HEK293 (cell line): Measurements from ENCODE around the gene TRAK1.

Experiments used
- CTCF ChIA-PET: fragments of 350-600 bp; formaldehyde crosslinking; extraction: SDS; loops from one replicate; lab custom pipeline; 2021; ENCODE audit warnings: antibody characterized with exemption; lab: Yijun Ruan, JAX
- POLR2A ChIA-PET: fragments of 300-600 bp; formaldehyde crosslinking; extraction: SDS; loops from one replicate; lab custom pipeline; 2020; ENCODE audit warnings: antibody characterized with exemption, inconsistent platforms; lab: Yijun Ruan, JAX
- H3K27ac ChIP-seq: fragments of 200-500 bp; sonication (Bioruptor generic); 2 replicates; pipeline ENCODE4 v1.5.1; 2014; ENCODE audit warnings: low read depth, low read length, control low read depth, inconsistent platforms; ENCODE audit errors: extremely low read depth
- H3K36me3 ChIP-seq, 2 experiments: fragments of 200-500 bp in 1 of 2; sonication (Bioruptor generic) in 1 of 2; 1 replicate in 1 of 2; 2 replicates in 1 of 2; pipeline ENCODE4 v1.5.1; 2014 to 2017; ENCODE audit warnings: inconsistent platforms in 2 of 2, low read length in 2 of 2; ENCODE audit not compliant: control insufficient read depth in 2 of 2, insufficient read depth in 1 of 2
- H3K4me1 ChIP-seq: fragments of 200-500 bp; sonication (Bioruptor generic); 2 replicates; pipeline ENCODE4 v1.5.1; 2014; ENCODE audit warnings: mild to moderate bottlenecking, low read length, inconsistent platforms; ENCODE audit not compliant: control insufficient read depth, insufficient read depth
- H3K4me3 ChIP-seq: 2 replicates; pipeline ENCODE4 v1.5.1; 2011; ENCODE audit warnings: low read depth, mild to moderate bottlenecking, control low read depth, low read length, moderate library complexity
- H3K9me3 ChIP-seq: fragments of 200-500 bp; sonication (Bioruptor generic); 2 replicates; pipeline ENCODE4 v1.5.1; 2014; ENCODE audit warnings: low read depth, low read length, inconsistent platforms; ENCODE audit not compliant: control insufficient read depth, insufficient read depth
- EGR2 ChIP-seq: fragments of 450-650 bp; formaldehyde crosslinking; IDR thresholded peaks from 2 replicates; pipeline ENCODE4 v1.5.1; 2016; ENCODE audit warnings: low read depth, missing biosample characterization, missing genetic modification characterization
- FEZF1 ChIP-seq: fragments of 450-650 bp; formaldehyde crosslinking; IDR thresholded peaks from 2 replicates; pipeline ENCODE4 v1.5.1; 2016; ENCODE audit warnings: missing biosample characterization, missing genetic modification characterization
- KLF10 ChIP-seq: fragments of 450-650 bp; IDR thresholded peaks from 2 replicates; pipeline ENCODE4 v1.5.1; 2018; ENCODE audit warnings: missing biosample characterization, mild to moderate bottlenecking, missing genetic modification characterization
- KLF9 ChIP-seq: fragments of 450-650 bp; formaldehyde crosslinking; IDR thresholded peaks from 2 replicates; pipeline ENCODE4 v1.5.1; 2016; ENCODE audit warnings: missing biosample characterization, missing genetic modification characterization, low read depth
- SETDB1 ChIP-seq: IDR thresholded peaks from one replicate; pipeline ENCODE4 v1.6.1; 2017; ENCODE audit warnings: mild to moderate bottlenecking, low read length, moderate library complexity, mixed read lengths; ENCODE audit not compliant: insufficient read length
- SP7 ChIP-seq: fragments of 450-650 bp; formaldehyde crosslinking; IDR thresholded peaks from 2 replicates; pipeline ENCODE4 v1.5.1; 2016; ENCODE audit warnings: missing biosample characterization, missing genetic modification characterization
- ZBTB17 ChIP-seq: fragments of 450-650 bp; formaldehyde crosslinking; IDR thresholded peaks from 2 replicates; pipeline ENCODE4 v1.5.1; 2016; ENCODE audit warnings: missing biosample characterization, missing genetic modification characterization
- ZEB2 ChIP-seq: fragments of 450-650 bp; formaldehyde crosslinking; IDR thresholded peaks from 2 replicates; pipeline ENCODE4 v1.5.1; 2016; ENCODE audit warnings: missing biosample characterization, missing genetic modification characterization
- ZFHX2 ChIP-seq: fragments of 450-650 bp; formaldehyde crosslinking; conservative IDR thresholded peaks from 2 replicates; pipeline ENCODE4 v1.5.1; 2016; ENCODE audit warnings: missing biosample characterization, missing genetic modification characterization
- ZNF211 ChIP-seq: fragments of 450-650 bp; formaldehyde crosslinking; IDR thresholded peaks from 2 replicates; pipeline ENCODE4 v1.5.1; 2016; ENCODE audit warnings: low read depth, missing biosample characterization, missing genetic modification characterization
- ZNF221 ChIP-seq: fragments of 450-650 bp; formaldehyde crosslinking; IDR thresholded peaks from 2 replicates; pipeline ENCODE4 v1.5.1; 2017; ENCODE audit warnings: missing biosample characterization, missing genetic modification characterization, borderline replicate concordance
- ZNF239 ChIP-seq: fragments of 450-650 bp; formaldehyde crosslinking; IDR thresholded peaks from 2 replicates; pipeline ENCODE4 v1.5.1; 2016; ENCODE audit warnings: missing biosample characterization, missing genetic modification characterization
- ZNF37A ChIP-seq: fragments of 450-650 bp; IDR thresholded peaks from 2 replicates; pipeline ENCODE4 v1.5.1; 2018; ENCODE audit warnings: missing biosample characterization, missing genetic modification characterization
- ZNF501 ChIP-seq: fragments of 450-650 bp; formaldehyde crosslinking; IDR thresholded peaks from 2 replicates; pipeline ENCODE4 v1.5.1; 2016; ENCODE audit warnings: missing biosample characterization, missing genetic modification characterization
- ZNF544 ChIP-seq: fragments of 450-650 bp; formaldehyde crosslinking; IDR thresholded peaks from 2 replicates; pipeline ENCODE4 v1.5.0; 2017; ENCODE audit warnings: missing biosample characterization, missing genetic modification characterization
- ZNF600 ChIP-seq: fragments of 450-650 bp; formaldehyde crosslinking; IDR thresholded peaks from 2 replicates; pipeline ENCODE4 v1.5.1; 2016; ENCODE audit warnings: missing biosample characterization, missing genetic modification characterization
- ZNF658 ChIP-seq: fragments of 450-650 bp; formaldehyde crosslinking; IDR thresholded peaks from 2 replicates; pipeline ENCODE4; 2016; ENCODE audit warnings: missing biosample characterization, missing genetic modification characterization
- TF ChIP-seq, protein P1 (sequence below): fragments of 450-650 bp; formaldehyde crosslinking; IDR thresholded peaks from 2 replicates; pipeline ENCODE4 v1.5.1; 2016; ENCODE audit warnings: missing biosample characterization, missing genetic modification characterization
- TF ChIP-seq, protein P2 (sequence below): fragments of 450-650 bp; formaldehyde crosslinking; IDR thresholded peaks from 2 replicates; pipeline ENCODE4 v1.5.1; 2017; ENCODE audit warnings: missing biosample characterization, missing genetic modification characterization
- TF ChIP-seq, protein P3 (sequence below): fragments of 450-650 bp; formaldehyde crosslinking; IDR thresholded peaks from 2 replicates; pipeline ENCODE4 v1.5.1; 2016; ENCODE audit warnings: missing biosample characterization, missing genetic modification characterization
- TF ChIP-seq, protein P4 (sequence below): fragments of 450-650 bp; formaldehyde crosslinking; IDR thresholded peaks from 2 replicates; pipeline ENCODE4 v1.5.1; 2016; ENCODE audit warnings: missing biosample characterization, missing genetic modification characterization
- TF ChIP-seq, protein P5 (sequence below): fragments of 450-650 bp; formaldehyde crosslinking; IDR thresholded peaks from 2 replicates; pipeline ENCODE4 v1.5.1; 2017; ENCODE audit warnings: missing biosample characterization, missing genetic modification characterization

TRAK1 gene

DNA sequence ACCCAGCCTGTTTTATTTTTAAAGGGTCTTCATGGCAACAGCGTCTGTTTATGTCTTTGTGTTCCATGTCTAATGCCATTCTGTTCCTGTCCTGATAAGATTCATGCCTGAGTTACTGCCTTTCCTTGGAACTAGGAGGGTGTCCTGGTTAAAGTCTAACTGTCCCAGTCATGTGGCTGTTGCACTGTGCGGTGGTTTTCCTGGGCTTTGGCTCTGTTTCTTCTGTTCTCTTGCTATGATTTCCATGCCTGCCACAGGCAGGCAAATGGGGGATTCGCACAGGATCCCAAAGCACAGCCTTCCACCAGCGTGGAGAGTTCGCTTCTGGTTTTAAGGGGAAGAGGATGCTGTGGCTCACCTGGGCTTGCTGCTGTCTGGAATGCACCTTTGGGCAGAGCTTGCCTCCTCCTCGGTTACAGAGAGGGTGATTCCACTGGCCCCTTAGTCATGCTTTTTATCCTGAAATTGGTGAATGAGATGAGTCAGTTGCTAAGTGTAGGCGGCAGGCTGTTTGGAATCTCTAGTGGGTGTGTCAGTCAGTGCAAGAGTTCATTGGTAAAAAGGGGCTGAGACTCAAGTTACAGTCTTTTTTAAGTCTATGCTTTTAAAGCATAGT, 88.1 kb downstream of the TRAK1 start:
- peak; percentile 46; the same call in 1 of the 2 replicates for TF ChIP-seq ZEB2
- TF ChIP-seq ZFHX2 (tag by site-specific recombination) = peak; percentile 70
- TF ChIP-seq, protein P1, sequence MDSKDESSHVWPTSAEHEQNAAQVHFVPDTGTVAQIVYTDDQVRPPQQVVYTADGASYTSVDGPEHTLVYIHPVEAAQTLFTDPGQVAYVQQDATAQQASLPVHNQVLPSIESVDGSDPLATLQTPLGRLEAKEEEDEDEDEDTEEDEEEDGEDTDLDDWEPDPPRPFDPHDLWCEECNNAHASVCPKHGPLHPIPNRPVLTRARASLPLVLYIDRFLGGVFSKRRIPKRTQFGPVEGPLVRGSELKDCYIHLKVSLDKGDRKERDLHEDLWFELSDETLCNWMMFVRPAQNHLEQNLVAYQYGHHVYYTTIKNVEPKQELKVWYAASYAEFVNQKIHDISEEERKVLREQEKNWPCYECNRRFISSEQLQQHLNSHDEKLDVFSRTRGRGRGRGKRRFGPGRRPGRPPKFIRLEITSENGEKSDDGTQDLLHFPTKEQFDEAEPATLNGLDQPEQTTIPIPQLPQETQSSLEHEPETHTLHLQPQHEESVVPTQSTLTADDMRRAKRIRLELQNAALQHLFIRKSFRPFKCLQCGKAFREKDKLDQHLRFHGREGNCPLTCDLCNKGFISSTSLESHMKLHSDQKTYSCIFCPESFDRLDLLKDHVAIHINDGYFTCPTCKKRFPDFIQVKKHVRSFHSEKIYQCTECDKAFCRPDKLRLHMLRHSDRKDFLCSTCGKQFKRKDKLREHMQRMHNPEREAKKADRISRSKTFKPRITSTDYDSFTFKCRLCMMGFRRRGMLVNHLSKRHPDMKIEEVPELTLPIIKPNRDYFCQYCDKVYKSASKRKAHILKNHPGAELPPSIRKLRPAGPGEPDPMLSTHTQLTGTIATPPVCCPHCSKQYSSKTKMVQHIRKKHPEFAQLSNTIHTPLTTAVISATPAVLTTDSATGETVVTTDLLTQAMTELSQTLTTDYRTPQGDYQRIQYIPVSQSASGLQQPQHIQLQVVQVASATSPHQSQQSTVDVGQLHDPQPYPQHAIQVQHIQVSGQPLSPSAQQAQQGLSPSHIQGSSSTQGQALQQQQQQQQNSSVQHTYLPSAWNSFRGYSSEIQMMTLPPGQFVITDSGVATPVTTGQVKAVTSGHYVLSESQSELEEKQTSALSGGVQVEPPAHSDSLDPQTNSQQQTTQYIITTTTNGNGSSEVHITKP (tag by site-specific recombination) = peak; percentile 52; the same call in 1 of the 2 replicates
- no peak for TF ChIP-seq FEZF1
- no peak for TF ChIP-seq SETDB1
- peak; percentile 85 for TF ChIP-seq KLF9 (tag by site-specific recombination)
- peak; percentile 61 for TF ChIP-seq EGR2
- TF ChIP-seq ZNF37A (tag by site-specific recombination) = no peak
- TF ChIP-seq, protein P2, sequence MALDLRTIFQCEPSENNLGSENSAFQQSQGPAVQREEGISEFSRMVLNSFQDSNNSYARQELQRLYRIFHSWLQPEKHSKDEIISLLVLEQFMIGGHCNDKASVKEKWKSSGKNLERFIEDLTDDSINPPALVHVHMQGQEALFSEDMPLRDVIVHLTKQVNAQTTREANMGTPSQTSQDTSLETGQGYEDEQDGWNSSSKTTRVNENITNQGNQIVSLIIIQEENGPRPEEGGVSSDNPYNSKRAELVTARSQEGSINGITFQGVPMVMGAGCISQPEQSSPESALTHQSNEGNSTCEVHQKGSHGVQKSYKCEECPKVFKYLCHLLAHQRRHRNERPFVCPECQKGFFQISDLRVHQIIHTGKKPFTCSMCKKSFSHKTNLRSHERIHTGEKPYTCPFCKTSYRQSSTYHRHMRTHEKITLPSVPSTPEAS (tag by site-specific recombination) = no peak
- TF ChIP-seq ZNF600 (tag by site-specific recombination) = peak; percentile 55
- peak; percentile 99 for TF ChIP-seq KLF10 (tag by site-specific recombination)
- TF ChIP-seq SP7 (tag by site-specific recombination) = peak; percentile 32; the same call in 1 of the 2 replicates
- TF ChIP-seq ZNF544 (tag by site-specific recombination) = no peak
- ChIA-PET CTCF (interaction anchor here (1.4 kb wide), 1 partner anchor 12 kb away, joined by 5 read pairs; no protein-coding TSS in a partner anchor), POLR2A (interaction anchor here (0.5 kb wide), 1 partner anchor 19 kb away, joined by 7 read pairs; no protein-coding TSS in a partner anchor)
- H3K4me3 ChIP-seq = no peak overlapping the region
- no peak overlapping the region for H3K27ac ChIP-seq
- H3K9me3 ChIP-seq = no peaks in the 10 kb centered on the region
- peaks cover 0 to 5% of the 10 kb centered on the region in 2 experiments; a peak in 1 of 3 replicates for H3K36me3 ChIP-seq
- H3K4me1 ChIP-seq = no peaks in the 10 kb centered on the region; the same call in 1 of the 2 replicates

DNA sequence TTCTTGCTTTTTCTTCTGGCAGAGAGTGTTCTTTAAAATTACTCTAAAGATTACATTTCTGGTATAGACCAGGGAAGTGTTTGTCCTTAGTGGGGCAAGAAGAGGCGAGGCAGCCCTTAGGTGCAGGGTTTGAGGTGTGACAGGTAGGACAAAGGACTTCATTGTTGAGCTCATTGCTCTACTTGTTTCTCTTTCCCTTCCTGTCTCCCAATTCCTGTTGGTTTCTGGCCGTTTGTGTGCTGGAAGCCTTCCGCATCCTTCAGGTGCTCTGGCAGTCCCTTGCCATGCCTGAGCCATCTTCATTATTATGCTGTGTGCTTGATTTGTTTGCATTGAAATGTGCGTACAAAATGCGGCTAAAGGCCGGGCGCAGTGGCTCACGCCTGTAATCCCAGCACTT, 89.7 kb downstream of the TRAK1 start:
- H3K36me3 ChIP-seq = peaks cover 0 to 16% of the 10 kb centered on the region in 2 experiments; a peak in 1 of 3 replicates
- no peak overlapping the region for H3K4me3 ChIP-seq
- no peaks in the 10 kb centered on the region; the same call in 1 of the 2 replicates for H3K4me1 ChIP-seq
- H3K9me3 ChIP-seq = no peaks in the 10 kb centered on the region
- POLR2A ChIA-PET = no interaction called here
- no peak overlapping the region for H3K27ac ChIP-seq
- CTCF ChIA-PET = interaction anchor here (1.1 kb wide), 1 partner anchor 10 kb away, joined by 6 read pairs; no protein-coding TSS in a partner anchor
- TF ChIP-seq, protein P3, sequence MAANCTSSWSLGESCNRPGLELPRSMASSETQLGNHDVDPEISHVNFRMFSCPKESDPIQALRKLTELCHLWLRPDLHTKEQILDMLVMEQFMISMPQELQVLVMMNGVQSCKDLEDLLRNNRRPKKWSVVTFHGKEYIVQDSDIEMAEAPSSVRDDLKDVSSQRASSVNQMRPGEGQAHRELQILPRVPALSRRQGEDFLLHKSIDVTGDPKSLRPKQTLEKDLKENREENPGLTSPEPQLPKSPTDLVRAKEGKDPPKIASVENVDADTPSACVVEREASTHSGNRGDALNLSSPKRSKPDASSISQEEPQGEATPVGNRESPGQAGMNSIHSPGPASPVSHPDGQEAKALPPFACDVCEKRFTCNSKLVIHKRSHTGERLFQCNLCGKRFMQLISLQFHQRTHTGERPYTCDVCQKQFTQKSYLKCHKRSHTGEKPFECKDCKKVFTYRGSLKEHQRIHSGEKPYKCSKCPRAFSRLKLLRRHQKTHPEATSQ (tag by site-specific recombination) = no peak
- TF ChIP-seq ZBTB17 (tag by site-specific recombination) (no peak), ZNF658 (tag by site-specific recombination) (no peak), ZNF239 (tag by site-specific recombination) (no peak), ZNF221 (no peak), ZNF501 (no peak), ZNF211 (tag by site-specific recombination) (no peak)
- TF ChIP-seq, protein P1 (tag by site-specific recombination) = no peak
- TF ChIP-seq, protein P4, sequence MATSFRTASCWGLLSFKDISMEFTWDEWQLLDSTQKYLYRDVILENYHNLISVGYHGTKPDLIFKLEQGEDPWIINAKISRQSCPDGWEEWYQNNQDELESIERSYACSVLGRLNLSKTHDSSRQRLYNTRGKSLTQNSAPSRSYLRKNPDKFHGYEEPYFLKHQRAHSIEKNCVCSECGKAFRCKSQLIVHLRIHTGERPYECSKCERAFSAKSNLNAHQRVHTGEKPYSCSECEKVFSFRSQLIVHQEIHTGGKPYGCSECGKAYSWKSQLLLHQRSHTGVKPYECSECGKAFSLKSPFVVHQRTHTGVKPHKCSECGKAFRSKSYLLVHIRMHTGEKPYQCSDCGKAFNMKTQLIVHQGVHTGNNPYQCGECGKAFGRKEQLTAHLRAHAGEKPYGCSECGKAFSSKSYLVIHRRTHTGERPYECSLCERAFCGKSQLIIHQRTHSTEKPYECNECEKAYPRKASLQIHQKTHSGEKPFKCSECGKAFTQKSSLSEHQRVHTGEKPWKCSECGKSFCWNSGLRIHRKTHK (tag by site-specific recombination) = no peak
- TF ChIP-seq, protein P5, sequence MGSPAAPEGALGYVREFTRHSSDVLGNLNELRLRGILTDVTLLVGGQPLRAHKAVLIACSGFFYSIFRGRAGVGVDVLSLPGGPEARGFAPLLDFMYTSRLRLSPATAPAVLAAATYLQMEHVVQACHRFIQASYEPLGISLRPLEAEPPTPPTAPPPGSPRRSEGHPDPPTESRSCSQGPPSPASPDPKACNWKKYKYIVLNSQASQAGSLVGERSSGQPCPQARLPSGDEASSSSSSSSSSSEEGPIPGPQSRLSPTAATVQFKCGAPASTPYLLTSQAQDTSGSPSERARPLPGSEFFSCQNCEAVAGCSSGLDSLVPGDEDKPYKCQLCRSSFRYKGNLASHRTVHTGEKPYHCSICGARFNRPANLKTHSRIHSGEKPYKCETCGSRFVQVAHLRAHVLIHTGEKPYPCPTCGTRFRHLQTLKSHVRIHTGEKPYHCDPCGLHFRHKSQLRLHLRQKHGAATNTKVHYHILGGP (tag by site-specific recombination) = no peak
